HG02840 (cell line): ENCODE results near the gene COL4A2.

ENCODE experiments used
- ATAC-seq: cut with Tn5 transposase; IDR thresholded peaks from one replicate; pipeline ENCODE4 v1.9.1; 2021; ENCODE audit warnings: mild to moderate bottlenecking, moderate library complexity, moderate number of reproducible peaks; ENCODE audit not compliant: unreplicated experiment, low FRiP score

The COL4A2 gene

GRCh38 chr13:110336681-110337080 lies 29.6 kb downstream of the COL4A2 start:
- ATAC-seq = no peak

DNA sequence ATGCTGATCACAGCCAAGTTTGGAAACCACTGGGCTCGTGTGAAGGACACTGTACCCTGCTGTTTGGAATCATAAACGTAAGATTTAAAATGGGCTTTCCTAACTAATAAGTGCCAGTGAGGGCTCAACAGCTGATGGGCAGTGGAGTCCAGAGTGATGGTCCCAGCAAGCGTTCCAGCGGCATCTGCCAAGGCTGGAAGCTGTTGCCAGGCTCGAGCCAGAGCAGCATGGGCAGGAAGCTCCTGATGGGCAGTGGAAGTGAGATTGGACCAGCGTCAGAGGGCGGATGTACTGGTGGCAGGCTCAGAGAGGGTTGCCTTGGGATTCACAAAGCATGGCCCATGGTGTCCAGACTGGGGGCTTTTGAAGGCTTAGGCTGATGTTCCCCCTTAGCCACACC lies 30.2 kb downstream of the COL4A2 start:
- ATAC-seq = no peak

DNA sequence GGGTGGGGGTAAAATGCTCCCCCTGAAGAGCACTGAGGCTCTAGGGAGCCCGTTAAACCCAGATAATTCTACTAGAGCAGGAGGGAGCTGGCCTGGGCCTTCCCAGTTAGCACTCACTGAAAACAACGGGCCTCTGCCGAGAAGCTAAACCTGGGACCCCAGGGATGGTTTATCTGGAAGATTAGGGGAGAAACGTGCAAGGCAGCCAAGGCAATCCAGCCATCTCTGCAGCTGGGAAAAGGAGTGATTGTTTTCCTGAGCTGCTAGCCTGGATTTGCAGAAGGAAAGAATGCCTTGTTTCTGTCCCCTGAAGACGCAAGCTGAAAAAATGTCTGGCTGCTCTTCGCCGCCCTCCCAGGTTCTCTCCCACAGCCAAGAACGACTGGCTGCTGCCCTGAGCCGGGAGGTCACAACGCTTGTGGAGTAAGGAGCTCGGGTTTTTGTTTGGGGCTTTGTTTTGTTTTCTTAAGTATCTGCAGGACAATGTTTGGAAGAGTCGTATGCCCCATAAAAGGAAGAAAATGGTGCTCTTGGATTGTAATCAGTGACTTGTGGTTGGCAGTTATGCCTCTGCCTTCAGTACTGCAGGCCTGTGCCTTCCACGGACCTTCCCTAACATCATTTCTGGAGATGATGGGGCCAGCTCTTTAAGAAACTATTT lies 31.5 kb downstream of the COL4A2 start:
- no peak for ATAC-seq

DNA sequence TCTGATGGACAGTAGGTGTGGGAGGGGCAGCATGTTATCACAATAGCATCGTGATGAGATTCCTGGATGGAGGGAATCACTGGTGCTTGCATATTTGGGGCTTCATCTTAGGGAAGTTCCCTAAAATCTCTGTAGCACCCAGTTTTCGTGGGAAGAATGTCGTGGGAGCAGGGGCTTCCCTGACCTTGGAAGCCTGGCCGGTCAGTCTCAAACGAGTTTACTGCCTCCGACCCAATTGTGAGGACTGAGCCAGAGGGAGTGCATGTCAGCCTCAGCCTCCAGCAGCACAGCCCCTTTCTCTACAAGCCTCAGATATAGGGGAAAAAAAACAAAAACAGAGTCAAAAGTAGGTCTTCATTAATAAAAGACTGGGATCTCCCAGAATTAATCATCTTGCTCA lies 32.2 kb downstream of the COL4A2 start:
- ATAC-seq = no peak

DNA sequence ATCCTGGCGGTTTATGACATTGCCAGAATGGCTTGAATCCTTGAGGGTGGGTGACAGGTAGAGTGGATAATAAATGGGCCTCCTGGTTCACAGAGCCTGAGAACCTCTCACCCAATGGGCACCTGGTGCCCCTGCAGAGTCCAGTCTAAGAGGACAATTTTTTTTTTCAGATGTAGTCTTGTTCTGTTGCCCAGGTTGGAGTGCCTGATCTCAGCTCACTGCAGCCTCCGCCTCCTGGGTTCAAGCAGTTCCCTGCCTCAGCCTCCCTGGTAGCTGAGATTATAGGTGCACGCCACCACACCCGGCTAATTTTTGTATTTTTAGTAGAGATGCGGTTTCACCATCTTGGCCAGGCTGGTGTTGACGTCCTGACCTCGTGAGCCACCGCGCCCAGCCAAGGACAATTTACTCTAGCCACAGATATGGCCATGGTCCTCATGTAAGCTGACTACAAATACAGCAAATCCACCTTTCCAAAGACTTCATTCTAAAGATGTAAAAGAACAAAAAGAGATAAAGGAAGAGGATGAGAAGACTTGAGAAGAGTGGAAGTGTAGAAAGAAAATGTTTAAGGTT lies 33.0 kb downstream of the COL4A2 start:
- ATAC-seq = no peak

GRCh38 chr13:110340812-110341444 lies 33.8 kb downstream of the COL4A2 start:
- ATAC-seq = no peak

DNA sequence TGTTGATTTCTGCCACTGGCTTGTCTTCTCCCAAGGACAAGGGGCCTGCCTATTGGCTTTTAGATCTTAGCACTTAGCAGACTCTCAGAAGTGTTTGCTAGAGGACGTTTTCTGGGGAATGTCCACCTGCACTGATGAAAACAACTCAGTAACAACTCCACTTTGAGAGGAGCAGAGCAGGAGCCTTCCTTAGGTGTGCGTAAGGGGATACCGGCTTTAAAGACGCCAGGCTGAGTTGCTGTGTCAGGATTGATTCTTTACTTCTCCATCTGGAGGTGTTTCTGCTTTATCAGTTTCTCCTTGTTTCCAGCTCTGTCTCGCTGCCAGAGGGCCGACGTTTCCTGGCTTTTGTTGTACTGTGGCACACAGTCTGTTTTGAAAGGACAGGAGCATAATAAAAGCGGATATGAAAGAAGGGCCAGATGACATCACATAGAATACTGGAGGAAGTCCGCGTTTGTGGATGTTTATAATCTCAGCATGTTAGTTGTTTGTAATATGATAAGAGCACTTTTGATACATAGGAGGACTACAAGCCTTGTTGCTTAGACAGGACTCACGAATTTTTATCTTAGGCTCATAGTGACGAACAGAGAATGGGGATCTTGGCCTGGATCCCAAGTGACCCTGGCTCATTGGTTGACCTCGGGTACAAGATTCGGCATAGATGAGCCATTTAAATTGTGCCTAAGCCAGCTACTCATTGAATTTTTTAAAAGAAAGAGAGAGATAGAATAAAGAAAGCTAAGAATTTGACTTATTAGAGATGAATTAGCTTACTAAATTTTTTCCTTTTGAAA lies 34.6 kb downstream of the COL4A2 start:
- ATAC-seq = no peak

DNA sequence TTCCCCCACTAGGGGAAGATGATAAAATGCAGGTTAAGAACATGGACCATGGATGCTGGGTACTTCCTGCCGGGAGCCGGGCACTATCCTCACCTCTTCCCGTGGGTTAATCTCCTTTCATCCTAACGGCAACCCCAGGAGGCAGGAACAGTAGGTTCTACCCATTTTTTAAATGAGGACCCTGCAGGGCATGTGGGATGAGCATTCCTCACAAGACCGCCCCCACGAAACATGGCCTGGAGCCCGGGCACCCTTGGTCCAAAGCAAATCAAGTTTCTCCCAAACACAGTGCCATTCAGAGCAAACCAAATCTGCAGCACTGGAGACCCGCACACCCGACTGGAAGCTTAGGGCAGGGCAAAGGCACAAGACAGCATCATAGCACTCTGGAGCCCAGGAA lies 35.4 kb downstream of the COL4A2 start:
- ATAC-seq = no peak

DNA sequence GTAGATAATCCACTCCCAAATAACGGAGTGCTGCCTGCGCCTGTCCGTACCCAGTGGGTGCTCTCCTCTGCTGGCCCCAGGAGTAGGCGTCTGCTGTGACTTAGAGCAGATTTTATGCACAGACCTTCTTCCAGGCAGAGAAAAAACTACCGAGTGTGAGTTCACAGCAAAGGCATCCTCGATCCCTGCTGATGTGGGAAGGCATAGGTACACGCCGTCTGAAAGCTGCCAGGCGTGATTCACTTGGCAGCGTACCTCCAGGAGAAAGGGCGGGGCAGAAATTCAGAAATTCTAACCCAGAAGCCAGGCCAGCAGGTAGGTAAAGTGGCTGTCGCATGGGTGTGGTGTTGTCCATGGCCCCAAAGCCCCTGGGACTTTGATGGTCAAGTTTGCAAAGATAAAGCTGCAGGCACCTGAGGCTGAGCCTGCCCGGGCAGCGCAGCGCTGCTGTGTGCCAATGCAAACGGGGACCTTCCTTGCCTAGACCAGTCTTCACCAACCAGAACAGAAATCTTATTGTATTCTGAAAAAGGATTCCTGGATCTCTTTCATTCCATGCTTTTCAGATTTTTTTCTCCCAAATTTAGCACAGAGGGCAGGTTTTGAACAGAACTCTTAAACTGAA lies 36.3 kb downstream of the COL4A2 start:
- ATAC-seq = no peak

- no peak for ATAC-seq
Observed at GRCh38 chr13:110344320-110344719, 37.2 kb downstream of the COL4A2 start.

GRCh38 chr13:110345266-110345665 lies 38.2 kb downstream of the COL4A2 start:
- ATAC-seq = no peak

DNA sequence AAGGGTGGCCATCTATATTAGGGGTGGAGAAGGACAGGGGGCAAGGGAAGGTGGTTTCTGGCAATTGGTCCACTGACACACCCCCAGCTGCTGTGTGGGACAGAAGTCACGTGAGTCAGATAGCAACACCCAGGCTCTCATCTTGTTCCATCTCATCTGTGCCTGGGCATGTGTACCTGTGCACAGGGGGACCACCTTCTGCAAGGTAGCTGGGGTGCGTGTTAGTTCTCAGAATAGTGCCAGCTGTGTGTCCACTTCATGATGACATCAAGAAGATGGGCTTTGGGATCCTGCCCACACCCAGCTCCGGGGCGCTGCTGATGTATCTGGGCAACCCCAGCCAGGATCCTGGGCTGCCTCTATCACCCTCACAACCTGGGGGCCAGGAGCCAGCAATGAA lies 38.6 kb downstream of the COL4A2 start:
- ATAC-seq = no peak

GRCh38 chr13:110346661-110347067 lies 39.6 kb downstream of the COL4A2 start:
- no peak for ATAC-seq

DNA sequence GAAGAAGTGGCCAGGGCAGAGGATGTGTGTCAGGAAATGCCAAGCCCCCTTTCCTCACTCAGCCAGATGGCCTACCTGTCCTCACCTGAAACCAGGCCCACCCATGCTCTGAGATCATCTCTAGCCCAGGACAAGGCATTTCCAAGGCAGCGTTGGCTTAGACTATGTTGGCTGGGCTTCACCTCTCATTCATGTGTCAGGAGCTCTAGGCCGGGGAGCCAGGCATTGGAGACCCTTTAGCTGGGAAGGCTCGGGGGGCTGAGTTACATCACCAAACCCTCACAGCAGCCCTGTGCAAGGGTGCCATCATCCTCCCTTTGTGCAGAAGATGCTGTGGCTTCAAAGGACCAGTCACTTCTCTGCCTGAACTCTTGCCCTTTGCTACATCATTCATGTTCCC lies 40.0 kb downstream of the COL4A2 start:
- no peak for ATAC-seq

GRCh38 chr13:110347535-110348308 lies 40.6 kb downstream of the COL4A2 start:
- no peak for ATAC-seq

DNA sequence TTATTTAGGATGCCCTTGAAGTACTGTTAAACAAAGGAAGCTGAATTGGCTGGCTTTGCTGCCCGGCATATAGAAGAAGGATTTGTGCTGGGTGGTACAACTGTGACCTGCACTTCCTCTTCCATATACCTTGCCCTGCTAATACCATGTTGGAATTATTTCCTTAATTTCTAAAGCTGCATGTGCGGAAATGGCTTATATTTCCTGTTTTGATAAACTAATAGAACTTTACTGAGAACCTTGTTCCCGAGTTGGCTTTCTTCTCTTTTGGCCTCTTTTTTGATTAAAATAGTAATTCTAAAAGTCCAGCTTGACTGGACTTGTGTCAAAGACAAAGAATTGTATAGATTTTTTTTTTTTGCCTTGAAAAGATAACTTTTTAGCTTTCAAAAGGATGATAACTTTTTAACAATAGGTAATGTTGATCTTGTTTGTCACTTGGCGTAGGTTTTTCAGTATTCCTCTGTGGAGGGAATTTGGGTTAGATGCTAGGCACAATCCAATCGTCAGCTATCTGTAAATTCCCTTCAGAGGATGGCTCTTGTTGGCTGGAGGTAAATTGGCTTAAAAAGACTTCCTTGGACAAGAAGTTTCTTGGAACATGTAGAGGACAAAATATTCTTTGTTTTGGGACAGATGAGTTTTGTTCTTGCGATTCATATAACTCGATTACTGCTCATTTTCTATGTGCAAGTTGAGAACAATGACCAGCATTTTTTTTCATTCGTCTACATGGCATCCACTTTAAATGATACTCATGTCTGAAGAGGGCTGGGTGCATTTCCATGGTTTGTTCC lies 41.4 kb downstream of the COL4A2 start:
- no peak for ATAC-seq

- ATAC-seq = no peak
Observed at GRCh38 chr13:110349239-110349638, 42.2 kb downstream of the COL4A2 start.

DNA sequence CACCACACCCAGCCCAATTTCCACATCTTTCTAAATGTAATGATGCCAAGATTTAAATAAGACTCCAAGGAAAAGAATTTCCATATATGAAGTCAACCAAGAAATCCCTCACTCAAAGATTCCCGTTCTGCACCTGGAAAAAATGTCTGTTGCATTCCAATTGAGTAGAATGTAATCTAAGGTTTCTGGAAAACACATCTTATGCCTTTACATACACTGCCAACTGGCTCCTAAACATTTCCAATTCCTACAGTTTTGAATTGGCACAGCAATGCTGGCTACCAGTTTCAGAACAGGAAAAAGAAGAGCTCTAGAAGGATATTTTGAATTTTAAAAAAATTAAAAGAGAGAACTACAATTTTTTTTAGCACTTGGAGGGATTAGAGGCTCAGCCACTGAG lies 43.0 kb downstream of the COL4A2 start:
- ATAC-seq = no peak

DNA sequence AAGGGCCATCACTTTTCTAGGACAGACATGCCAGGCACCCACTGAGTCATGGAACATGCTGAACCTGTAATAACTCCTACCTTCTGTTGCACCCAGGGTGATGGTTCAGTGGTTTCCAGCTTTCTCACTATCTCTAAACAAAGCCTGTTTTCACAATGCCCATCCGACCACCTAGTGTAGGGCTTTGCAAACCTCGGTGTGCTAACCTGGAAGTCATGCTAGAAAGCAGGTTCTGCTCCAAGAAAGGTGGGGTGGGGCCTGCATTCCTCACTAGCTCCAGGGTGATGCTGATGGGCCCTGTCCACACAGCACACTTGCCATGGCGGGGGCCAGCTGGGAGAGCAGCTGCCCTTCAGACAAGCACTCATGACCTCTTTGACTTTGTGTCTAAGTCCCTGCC lies 43.4 kb downstream of the COL4A2 start:
- ATAC-seq = no peak
